SK-N-SH (cell line): ENCODE measurements around the gene FTSJ1. TPM values are rescaled to one million over a fixed set of nuclear protein-coding genes. Genes with fewer than 3 reads are reported as not detected.

Experiments
- CTCF ChIA-PET: fragments of 300-600, 350-600 bp; formaldehyde crosslinking; extraction: SDS; loops from one replicate; lab custom pipeline; 2021; lab: Yijun Ruan, JAX
- POLR2A ChIA-PET: fragments of 350-600 bp; sonication (Branson Sonifier 250); formaldehyde crosslinking; extraction: SDS; loops from one replicate; lab custom pipeline; 2020; ENCODE audit warnings: antibody characterized with exemption, inconsistent platforms; lab: Yijun Ruan, JAX
- DNase-seq: peaks from one replicate; pipeline ENCODE4 v3.0.0; 2012
- H2AFZ ChIP-seq: fragments of 200-600 bp; sonication (generic); 2 replicates; pipeline ENCODE4 v1.8.1; 2016; ENCODE audit warnings: antibody characterized with exemption, mild to moderate bottlenecking, low read depth
- H3F3A ChIP-seq: fragments of 200-600 bp; sonication (generic); replicated peaks from 2 replicates; pipeline ENCODE3; 2016; ENCODE audit warnings: antibody characterized with exemption, mild to moderate bottlenecking; ENCODE audit not compliant: insufficient read depth
- H3K27ac ChIP-seq, 2 experiments: fragments of 200-500 bp in 1 of 2; fragments of 200-600 bp in 1 of 2; sonication (Bioruptor generic) in 1 of 2; sonication (generic), shearing (Covaris generic) in 1 of 2; 2 replicates each; pipeline versions ENCODE4 v1.5.1 to v1.6.1; 2014 to 2016; ENCODE audit warnings: low read depth in 2 of 2, inconsistent platforms in 1 of 2, low read length in 1 of 2, mild to moderate bottlenecking in 1 of 2, mixed read lengths in 1 of 2
- H3K27me3 ChIP-seq: fragments of 200-600 bp; sonication (generic), shearing (Covaris generic); 2 replicates; pipeline ENCODE4 v1.6.1; 2016; ENCODE audit warnings: mixed run types; ENCODE audit not compliant: insufficient read depth
- H3K36me3 ChIP-seq, 2 experiments: fragments of 200-500 bp in 1 of 2; fragments of 200-600 bp in 1 of 2; sonication (Bioruptor generic) in 1 of 2; sonication (generic) in 1 of 2; replicated peaks in 1 of 2; 2 replicates each; pipeline versions ENCODE3 to v1.5.1; 2014 to 2016; ENCODE audit warnings: low read length in 1 of 2, mild to moderate bottlenecking in 1 of 2; ENCODE audit not compliant: insufficient read depth in 2 of 2, control insufficient read depth in 1 of 2
- H3K4me1 ChIP-seq, 2 experiments: fragments of 200-500 bp in 1 of 2; fragments of 200-600 bp in 1 of 2; sonication (Bioruptor generic) in 1 of 2; sonication (generic), shearing (Covaris generic) in 1 of 2; 2 replicates each; pipeline versions ENCODE4 v1.5.1 to v1.6.1; 2014 to 2016; ENCODE audit warnings: low read depth in 1 of 2, low read length in 1 of 2, mixed run types in 1 of 2; ENCODE audit not compliant: insufficient read depth in 2 of 2, control insufficient read depth in 1 of 2
- H3K4me2 ChIP-seq: fragments of 200-600 bp; sonication (generic), shearing (Covaris generic); 2 replicates; pipeline ENCODE4 v1.6.1; 2017; ENCODE audit warnings: mixed run types
- H3K4me3 ChIP-seq, 2 experiments: fragments of 200-500 bp in 1 of 2; fragments of 200-600 bp in 1 of 2; sonication (Bioruptor generic) in 1 of 2; sonication (generic), shearing (Covaris generic) in 1 of 2; 2 replicates each; pipeline versions ENCODE4 v1.5.1 to v1.8.1; 2014 to 2016; ENCODE audit warnings: low read depth in 2 of 2, inconsistent platforms in 1 of 2, low read length in 1 of 2, mild to moderate bottlenecking in 1 of 2, mixed read lengths in 1 of 2, moderate library complexity in 1 of 2
- H3K79me2 ChIP-seq: fragments of 200-600 bp; sonication (generic); 2 replicates; pipeline ENCODE4 v1.8.1; 2017; ENCODE audit warnings: mild to moderate bottlenecking; ENCODE audit not compliant: insufficient read depth
- H3K9ac ChIP-seq: fragments of 200-600 bp; sonication (generic); 2 replicates; pipeline ENCODE4 v1.6.1; 2017; ENCODE audit warnings: mixed run types
- H3K9me2 ChIP-seq: fragments of 200-600 bp; sonication (generic); 2 replicates; pipeline ENCODE4 v1.6.1; 2017; ENCODE audit warnings: mixed run types
- H3K9me3 ChIP-seq: fragments of 200-600 bp; sonication (generic); 2 replicates; pipeline ENCODE4 v1.6.1; 2017; ENCODE audit warnings: mixed run types, mild to moderate bottlenecking, moderate library complexity
- H4K20me1 ChIP-seq: fragments of 200-600 bp; sonication (generic); 2 replicates; pipeline ENCODE4 v1.6.1; 2017; ENCODE audit warnings: mild to moderate bottlenecking, mixed run types; ENCODE audit not compliant: insufficient read depth
- CHD2 ChIP-seq: fragments of 150-350 bp; IDR thresholded peaks from 2 replicates; pipeline ENCODE4 v1.6.1; 2018; ENCODE audit warnings: low read length; ENCODE audit not compliant: partially characterized antibody
- CTCF ChIP-seq: fragments of 200-600 bp; sonication (generic); IDR thresholded peaks from 2 replicates; pipeline ENCODE4 v1.6.1; 2017; ENCODE audit warnings: antibody characterized with exemption, mild to moderate bottlenecking, moderate library complexity
- ELF1 ChIP-seq: IDR thresholded peaks from 2 replicates; pipeline ENCODE4 v1.4.0; 2012
- EP300 ChIP-seq, 2 experiments: IDR thresholded peaks; 2 replicates each; pipeline versions ENCODE4 v1.4.0 to v1.6.1; 2012; ENCODE audit warnings: borderline replicate concordance in 1 of 2, low read depth in 1 of 2, low read length in 1 of 2
- EZH2phosphoT487 ChIP-seq: fragments of 200-600 bp; sonication (generic); IDR thresholded peaks from 2 replicates; pipeline ENCODE4 v1.6.1; 2017; ENCODE audit warnings: low read depth, mixed run types, mild to moderate bottlenecking, antibody characterized with exemption, moderate library complexity, borderline replicate concordance
- FOSL2 ChIP-seq: IDR thresholded peaks from 2 replicates; pipeline ENCODE4 v1.4.0; 2012; ENCODE audit warnings: low read depth, mild to moderate bottlenecking, moderate library complexity, borderline replicate concordance
- FOXJ3 ChIP-seq: sonication (generic); formaldehyde crosslinking; IDR thresholded peaks from 2 replicates; pipeline ENCODE4 v1.5.1; 2020; ENCODE audit warnings: mild to moderate bottlenecking, missing genetic modification reagents
- GABPA ChIP-seq: IDR thresholded peaks from 2 replicates; pipeline ENCODE4 v1.4.0; 2012; ENCODE audit warnings: low read depth, mild to moderate bottlenecking
- IRF3 ChIP-seq: fragments of 150-350 bp; IDR thresholded peaks from 2 replicates; pipeline ENCODE4 v1.6.1; 2016; ENCODE audit warnings: mild to moderate bottlenecking, low read depth, low read length
- JUND ChIP-seq: IDR thresholded peaks from 2 replicates; pipeline ENCODE4 v1.4.0; 2012
- MXI1 ChIP-seq: IDR thresholded peaks from 2 replicates; pipeline ENCODE4 v1.6.1; 2012; ENCODE audit warnings: mild to moderate bottlenecking, low read depth, low read length, improper control_type of control experiment
- RCOR1 ChIP-seq: fragments of 150-350 bp; IDR thresholded peaks from 2 replicates; pipeline ENCODE4 v1.6.1; 2017; ENCODE audit warnings: antibody characterized with exemption, low read length
- REST ChIP-seq: IDR thresholded peaks from 2 replicates; pipeline ENCODE4 v1.6.1; 2012; ENCODE audit warnings: mild to moderate bottlenecking, low read depth, low read length, moderate library complexity
- SIN3A ChIP-seq: IDR thresholded peaks from 2 replicates; pipeline ENCODE4 v1.6.1; 2012; ENCODE audit warnings: low read depth, mild to moderate bottlenecking, low read length, moderate library complexity, borderline replicate concordance
- TAF1 ChIP-seq: IDR thresholded peaks from 2 replicates; pipeline ENCODE4 v1.6.1; 2012; ENCODE audit warnings: low read depth, mild to moderate bottlenecking, low read length, moderate library complexity, borderline replicate concordance
- YY1 ChIP-seq: IDR thresholded peaks from 2 replicates; pipeline ENCODE4 v1.4.0; 2012; ENCODE audit warnings: low read depth, mild to moderate bottlenecking
- ZBTB33 ChIP-seq: IDR thresholded peaks from 2 replicates; pipeline ENCODE4 v1.4.0; 2012; ENCODE audit warnings: low read depth, borderline replicate concordance
- WGBS: methylation state at CpG from one replicate; pipeline ENCODE4 v1.1.6; 2017; ENCODE audit warnings: low lambda C conversion rate; 5-methylcytosine and 5-hydroxymethylcytosine counted together
- polyA plus RNA-seq, 3 experiments: library from polyadenylated mRNA; depleted of rRNA; stranded (reverse); fragments of >200 nt; gene quantifications; 2 replicates each; pipeline ENCODE4 v1.2.3, GENCODE V29; 2012

The FTSJ1 gene
- polyA plus RNA-seq, 1 of the 3 experiments (the other 2 are of a cell fraction) = 34.1 TPM

- Histone ChIP-seq H3K4me3 (no peak overlapping the region), H3K4me1 (no peaks in the 10 kb centered on the region), H4K20me1 (no peaks in the 10 kb centered on the region), H3F3A (no peaks in the 10 kb centered on the region), H3K9me3 (no peaks in the 10 kb centered on the region), H3K27ac (peak overlapping the region in 1 of 2 experiments; percentile 49; a peak in 2 of 4 replicates), H2AFZ (peak overlapping the region; percentile 48; the same call in 1 of the 2 replicates), H3K79me2 (no peaks in the 10 kb centered on the region), H3K4me2 (no peak overlapping the region), H3K9ac (no peak overlapping the region), H3K9me2 (no peaks in the 10 kb centered on the region), H3K36me3 (no peaks in the 10 kb centered on the region), H3K27me3 (no peaks in the 10 kb centered on the region; the same call in 1 of the 2 replicates)
- ChIA-PET CTCF (no interaction called here), POLR2A (no interaction called here)
- TF ChIP-seq GABPA = no peak
- no peak for TF ChIP-seq REST
- TF ChIP-seq IRF3 = no peak
- no peak for TF ChIP-seq EP300 (IDR thresholded peaks at IDR 0.05; ENCODE audit: borderline replicate concordance in 1 of 2, low read depth in 1 of 2, low read length in 1 of 2)
- peak; percentile 17; the same call in 1 of the 2 replicates for TF ChIP-seq FOSL2
- TF ChIP-seq JUND = no peak
- peak; percentile 50; the same call in 1 of the 2 replicates for TF ChIP-seq YY1
- no peak for TF ChIP-seq SIN3A
- no peak for DNase-seq
- 32% methylated on average over 4 of the region's 5 CpGs for WGBS
Observed at GRCh38 chrX:48531358-48531959, 55.5 kb downstream of the FTSJ1 start.

GRCh38 chrX:48532161-48532560 is 56.2 kb downstream of the FTSJ1 start:
- ChIA-PET POLR2A (no interaction called here), CTCF (no interaction called here)
- Histone ChIP-seq H3K36me3 (no peaks in the 10 kb centered on the region), H3K9me3 (no peaks in the 10 kb centered on the region), H3K79me2 (no peaks in the 10 kb centered on the region), H3K4me1 (no peaks in the 10 kb centered on the region), H3K27ac (peak overlapping the region in 1 of 2 experiments; percentile 49; a peak in 2 of 4 replicates), H3F3A (no peaks in the 10 kb centered on the region), H3K27me3 (no peaks in the 10 kb centered on the region; the same call in 1 of the 2 replicates), H3K9me2 (no peaks in the 10 kb centered on the region), H3K4me2 (no peak overlapping the region), H4K20me1 (no peaks in the 10 kb centered on the region), H3K4me3 (no peak overlapping the region), H2AFZ (peak overlapping the region; percentile 48; the same call in 1 of the 2 replicates), H3K9ac (no peak overlapping the region)
- no peak for TF ChIP-seq YY1
- no peak for TF ChIP-seq FOXJ3 (CRISPR knock-in tag)
- no peak for TF ChIP-seq EZH2phosphoT487
- no peak for TF ChIP-seq SIN3A
- TF ChIP-seq MXI1 = no peak
- TF ChIP-seq TAF1 = no peak
- no peak for TF ChIP-seq CHD2
- TF ChIP-seq EP300 (IDR thresholded peaks at IDR 0.05; ENCODE audit: borderline replicate concordance in 1 of 2, low read depth in 1 of 2, low read length in 1 of 2) = no peak
- TF ChIP-seq JUND = no peak
- TF ChIP-seq ELF1 = no peak
- no peak for TF ChIP-seq CTCF
- no peak for TF ChIP-seq ZBTB33
- no peak for TF ChIP-seq RCOR1
- no peak for DNase-seq
- WGBS = 42% methylated on average over 1 of the region's 1 CpG
